ENCODE results near the gene SEM1.
A peak's percentile ranks its signal among the peaks of the same experiment; 100 is the strongest.
"Not testable (repeated sequence)": the region's sequence is repeated elsewhere in the genome, so short reads cannot be mapped to it uniquely, and the experiment has no call there.

The SEM1 gene

GRCh38 chr7:96663457-96663856 lies 46.2 kb downstream of the SEM1 start:
- no peak for DNase-seq (ENCODE audit: low read depth, low spot score)

- DNase-seq (ENCODE audit: low read depth, low spot score): not testable (repeated sequence)
Observed at GRCh38 chr7:96662151-96662550, 47.5 kb downstream of the SEM1 start.

GRCh38 chr7:96658022-96658412 lies 51.6 kb downstream of the SEM1 start:
- no peak for DNase-seq (ENCODE audit: low read depth, low spot score)

- peak; percentile 60 for DNase-seq (ENCODE audit: low read depth, low spot score)
Observed at GRCh38 chr7:96657347-96658021, 52.2 kb downstream of the SEM1 start.

GRCh38 chr7:96655956-96656355 lies 53.7 kb downstream of the SEM1 start:
- DNase-seq (ENCODE audit: low read depth, low spot score): no peak

GRCh38 chr7:96654630-96655188 lies 54.9 kb downstream of the SEM1 start:
- DNase-seq (ENCODE audit: low read depth, low spot score): no peak

- DNase-seq (ENCODE audit: low read depth, low spot score): no peak
Observed at GRCh38 chr7:96649981-96650380, 59.7 kb downstream of the SEM1 start.

GRCh38 chr7:96648784-96649183 lies 60.9 kb downstream of the SEM1 start:
- no peak for DNase-seq (ENCODE audit: low read depth, low spot score)

- no peak for DNase-seq (ENCODE audit: low read depth, low spot score)
Observed at GRCh38 chr7:96647733-96648132, 61.9 kb downstream of the SEM1 start.

- DNase-seq (ENCODE audit: low read depth, low spot score): no peak
Observed at GRCh38 chr7:96645084-96645483, 64.6 kb downstream of the SEM1 start.

GRCh38 chr7:96643436-96643835 lies 66.2 kb downstream of the SEM1 start:
- not testable (repeated sequence) for DNase-seq (ENCODE audit: low read depth, low spot score)

GRCh38 chr7:96640054-96640453 lies 69.6 kb downstream of the SEM1 start:
- DNase-seq (ENCODE audit: low read depth, low spot score): no peak
